ENCODE measurements around the gene RBCK1. TPM values are rescaled to one million over a fixed set of nuclear protein-coding genes. Genes with fewer than 3 reads are reported as not detected.

The RBCK1 gene
- total and polyA plus RNA-seq, 9 donors, result 53.5 to 86.9 (median 76.6) TPM

DNA sequence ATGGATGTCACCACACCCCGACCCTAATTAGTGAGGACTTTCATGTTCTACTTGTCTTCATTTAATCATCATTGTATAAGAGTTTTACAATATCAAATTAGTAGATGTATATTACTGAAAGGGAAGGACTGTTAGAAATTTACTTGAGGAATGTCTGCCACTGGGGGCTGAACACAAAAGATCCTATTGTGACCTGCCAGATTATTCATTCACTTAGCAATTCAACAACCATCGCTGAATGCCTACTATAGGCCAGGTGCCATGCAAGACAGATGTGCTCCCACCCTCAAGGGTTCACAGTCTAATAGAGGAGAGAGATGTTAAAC is 8.0 kb upstream of the RBCK1 start:
- 42 to 67% (median 63%) methylated on average over 2 of the region's 2 CpGs for WGBS, 3 donors
- Histone ChIP-seq H3K4me3 (no peak overlapping the region), H3K27ac (no peak overlapping the region), H3K4me1 (ENCODE audit: insufficient read depth) (no peaks in the 10 kb centered on the region), H3K27me3 (no peaks in the 10 kb centered on the region), H3K36me3 (no peaks in the 10 kb centered on the region), H3K9me3 (no peaks in the 10 kb centered on the region)
- TF ChIP-seq, protein P1, sequence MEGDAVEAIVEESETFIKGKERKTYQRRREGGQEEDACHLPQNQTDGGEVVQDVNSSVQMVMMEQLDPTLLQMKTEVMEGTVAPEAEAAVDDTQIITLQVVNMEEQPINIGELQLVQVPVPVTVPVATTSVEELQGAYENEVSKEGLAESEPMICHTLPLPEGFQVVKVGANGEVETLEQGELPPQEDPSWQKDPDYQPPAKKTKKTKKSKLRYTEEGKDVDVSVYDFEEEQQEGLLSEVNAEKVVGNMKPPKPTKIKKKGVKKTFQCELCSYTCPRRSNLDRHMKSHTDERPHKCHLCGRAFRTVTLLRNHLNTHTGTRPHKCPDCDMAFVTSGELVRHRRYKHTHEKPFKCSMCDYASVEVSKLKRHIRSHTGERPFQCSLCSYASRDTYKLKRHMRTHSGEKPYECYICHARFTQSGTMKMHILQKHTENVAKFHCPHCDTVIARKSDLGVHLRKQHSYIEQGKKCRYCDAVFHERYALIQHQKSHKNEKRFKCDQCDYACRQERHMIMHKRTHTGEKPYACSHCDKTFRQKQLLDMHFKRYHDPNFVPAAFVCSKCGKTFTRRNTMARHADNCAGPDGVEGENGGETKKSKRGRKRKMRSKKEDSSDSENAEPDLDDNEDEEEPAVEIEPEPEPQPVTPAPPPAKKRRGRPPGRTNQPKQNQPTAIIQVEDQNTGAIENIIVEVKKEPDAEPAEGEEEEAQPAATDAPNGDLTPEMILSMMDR (IDR thresholded peaks at IDR 0.05), result no peak
- TF ChIP-seq POLR2A (IDR thresholded peaks at IDR 0.05) (no peak), EP300 (IDR thresholded peaks at IDR 0.05) (no peak)
- intact Hi-C loops (cut with DNase I), result loop anchor here in 1 of 4 donors (10.0 kb wide), 1 partner anchor 65 kb away; the partner anchor contains the start of gene TBC1D20
- no peak for DNase-seq

DNA sequence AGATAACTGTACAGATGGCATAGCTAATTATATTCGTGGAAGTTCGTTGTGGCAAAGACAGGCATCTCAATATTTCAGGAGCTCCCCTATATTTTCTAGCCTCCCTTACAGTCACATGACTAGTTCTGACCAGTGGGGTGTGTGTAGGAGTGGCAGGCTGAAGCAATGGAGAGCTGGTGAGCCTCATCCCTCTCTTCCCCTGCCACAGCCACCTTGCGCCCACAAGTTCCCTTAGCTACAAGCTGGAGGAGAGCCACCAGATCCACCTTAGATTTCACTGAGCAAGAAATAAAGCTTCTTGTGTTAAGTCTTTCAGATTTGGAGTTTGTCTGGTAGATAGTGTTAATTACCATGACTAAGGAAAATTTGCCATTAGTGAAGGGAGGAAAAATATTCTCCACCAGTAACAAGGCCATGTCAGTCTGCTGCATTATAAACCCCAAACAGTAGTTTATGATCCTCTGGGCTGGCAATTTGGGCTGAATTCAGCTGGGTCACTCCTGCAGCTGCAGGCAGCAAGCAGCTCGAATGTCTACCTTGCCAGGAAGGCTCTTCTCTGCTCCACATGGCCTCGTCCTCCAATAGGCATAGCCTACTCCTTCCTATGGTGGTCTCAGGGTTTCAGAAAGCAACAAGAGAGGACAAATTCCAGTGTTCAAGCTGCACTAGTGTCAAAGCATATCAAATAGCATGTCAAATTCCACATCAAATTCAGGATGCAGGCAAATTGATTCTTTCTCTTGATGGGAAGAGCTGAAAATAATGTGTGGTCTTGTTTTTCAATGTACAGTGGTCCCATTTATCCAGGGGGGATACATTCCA is 7.4 kb upstream of the RBCK1 start:
- H3K4me3 ChIP-seq, result no peak overlapping the region
- no peak for DNase-seq
- no peak for TF ChIP-seq EP300 (IDR thresholded peaks at IDR 0.05)
- TF ChIP-seq, protein P1 (IDR thresholded peaks at IDR 0.05), result no peak
- no peak for TF ChIP-seq POLR2A (IDR thresholded peaks at IDR 0.05)
- no peaks in the 10 kb centered on the region for H3K27me3 ChIP-seq
- H3K36me3 ChIP-seq, result no peaks in the 10 kb centered on the region
- no peak overlapping the region for H3K27ac ChIP-seq
- WGBS, 3 donors, result 40 to 60% (median 42%) methylated on average over 5 of the region's 5 CpGs
- H3K9me3 ChIP-seq, result no peaks in the 10 kb centered on the region
- H3K4me1 ChIP-seq (ENCODE audit: insufficient read depth), result no peaks in the 10 kb centered on the region
- intact Hi-C loops (cut with DNase I), result loop anchor here in 1 of 4 donors (10.0 kb wide), 1 partner anchor 64 kb away; the partner anchor contains the start of gene TBC1D20

DNA sequence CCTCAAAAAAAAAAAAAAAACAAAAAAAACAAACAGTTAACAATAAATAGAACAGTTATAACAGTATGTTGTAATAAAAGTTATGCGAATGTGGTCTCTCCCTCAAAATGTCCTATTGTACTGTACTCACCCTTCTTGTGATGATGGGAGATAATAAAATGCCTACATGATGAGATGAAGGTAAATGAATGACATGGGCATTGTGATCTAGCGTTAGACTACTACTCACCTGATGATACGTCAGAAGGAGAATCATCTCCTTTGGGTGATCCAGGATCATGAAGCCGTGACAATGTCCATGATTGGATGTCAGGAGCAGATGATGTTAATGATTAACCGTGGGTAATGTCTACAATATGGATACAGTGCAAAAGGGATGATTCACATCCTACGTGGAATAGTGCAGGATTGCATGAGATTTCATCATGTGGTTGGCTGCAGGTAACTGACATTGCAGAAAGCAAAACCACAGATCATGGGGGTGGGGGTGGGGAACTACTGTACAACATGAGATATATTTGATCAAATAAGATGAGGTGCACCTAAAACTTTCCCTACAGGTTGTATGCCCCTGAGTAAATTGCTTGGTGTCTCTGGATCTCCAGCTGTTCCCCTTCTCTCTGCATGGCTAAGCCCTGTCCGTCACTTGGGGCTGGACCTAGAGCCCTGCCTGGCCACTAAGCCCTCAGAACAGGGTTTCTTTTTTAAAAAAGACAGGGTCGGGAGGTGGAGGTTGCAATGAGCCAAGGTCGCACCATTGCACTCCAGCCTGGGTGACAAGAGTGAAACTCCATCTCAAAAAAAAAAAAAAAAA is 6.2 kb upstream of the RBCK1 start:
- no peak overlapping the region for H3K4me3 ChIP-seq
- DNase-seq, result no peak
- intact Hi-C loops (cut with DNase I), result loop anchor here in 1 of 4 donors (10.0 kb wide), 1 partner anchor 63 kb away; the partner anchor contains the start of gene TBC1D20
- WGBS, 3 donors, result 82 to 89% (median 83%) methylated on average over 9 of the region's 9 CpGs
- TF ChIP-seq EP300 (IDR thresholded peaks at IDR 0.05) (no peak), POLR2A (IDR thresholded peaks at IDR 0.05) (no peak)
- TF ChIP-seq, protein P1 (IDR thresholded peaks at IDR 0.05), result no peak
- no peaks in the 10 kb centered on the region for H3K9me3 ChIP-seq
- H3K27me3 ChIP-seq, result no peaks in the 10 kb centered on the region
- H3K27ac ChIP-seq, result no peak overlapping the region
- no peaks in the 10 kb centered on the region for H3K4me1 ChIP-seq (ENCODE audit: insufficient read depth)
- H3K36me3 ChIP-seq, result no peaks in the 10 kb centered on the region

DNA sequence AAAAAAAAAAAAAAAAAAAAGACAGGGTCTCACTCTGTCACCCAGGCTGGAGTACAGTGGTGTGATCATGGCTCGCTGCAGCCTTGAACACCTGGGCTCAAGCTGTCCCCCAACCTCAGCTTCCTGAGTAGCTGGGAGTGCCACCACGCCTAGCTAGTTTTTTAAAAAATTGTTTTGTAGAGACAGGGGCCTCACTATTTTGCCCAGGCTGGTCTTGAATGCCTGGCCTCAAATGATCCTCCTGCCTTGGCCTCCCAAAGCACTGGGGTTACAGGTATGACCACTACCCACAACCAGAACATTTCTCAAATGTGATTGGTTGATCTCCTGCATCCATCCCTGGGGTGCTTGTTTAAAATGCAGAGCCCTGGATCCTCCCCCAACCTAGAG is 5.6 kb upstream of the RBCK1 start:
- Histone ChIP-seq H3K9me3 (no peaks in the 10 kb centered on the region), H3K4me3 (no peak overlapping the region), H3K27ac (no peak overlapping the region), H3K27me3 (no peaks in the 10 kb centered on the region), H3K4me1 (ENCODE audit: insufficient read depth) (no peaks in the 10 kb centered on the region), H3K36me3 (no peaks in the 10 kb centered on the region)
- DNase-seq, result no peak
- intact Hi-C loops (cut with DNase I), result loop anchor here in 1 of 4 donors (10.0 kb wide), 1 partner anchor 62 kb away; the partner anchor contains the start of gene TBC1D20
- WGBS, 3 donors, result 86 to 89% (median 87%) methylated on average over 2 of the region's 2 CpGs
- no peak for TF ChIP-seq POLR2A (IDR thresholded peaks at IDR 0.05)
- no peak for TF ChIP-seq EP300 (IDR thresholded peaks at IDR 0.05)
- TF ChIP-seq, protein P1 (IDR thresholded peaks at IDR 0.05), result no peak

Measured in ovary (tissue), 9 donors.